Gastroesophageal sphincter (tissue), 4 donors: ENCODE results near the gene ARHGEF4. TPM values are rescaled to one million over a fixed set of nuclear protein-coding genes. Genes with fewer than 3 reads are reported as not detected.
A peak's percentile ranks its signal among the peaks of the same experiment; 100 is the strongest.

Source experiments
- ATAC-seq: fragments of 150-250 bp; one replicate; pipeline ENCODE4 v1.9.1; 2016; ENCODE audit warnings: mild to moderate bottlenecking, moderate library complexity
- H3K27ac ChIP-seq, 4 donors: fragments of 200-600 bp; sonication (generic) in 3 of 4; 1 replicate in 3 of 4; 2 replicates in 1 of 4; pipeline ENCODE4 v1.5.1; 2016 to 2019
- H3K27me3 ChIP-seq: fragments of 200-600 bp; sonication (generic); one replicate; pipeline ENCODE4 v1.5.1; 2019
- H3K36me3 ChIP-seq, 2 donors: fragments of 200-600 bp; sonication (generic); one replicate each; pipeline ENCODE4 v1.5.1; 2019; ENCODE audit warnings: control low read depth in 1 of 2
- H3K4me1 ChIP-seq, 3 donors: fragments of 200-600 bp; sonication (generic); 1 replicate in 2 of 3; 2 replicates in 1 of 3; pipeline ENCODE4 v1.5.1; 2016 to 2019; ENCODE audit warnings: control low read depth in 2 of 3
- H3K4me3 ChIP-seq, 2 donors: fragments of 200-600 bp; sonication (generic); one replicate each; pipeline ENCODE4 v1.5.1; 2019; ENCODE audit warnings: mild to moderate bottlenecking in 1 of 2, moderate library complexity in 1 of 2
- H3K9me3 ChIP-seq, 3 donors: fragments of 200-600 bp; sonication (generic); one replicate each; pipeline ENCODE4 v1.5.1; 2017 to 2019; ENCODE audit warnings: control low read depth in 2 of 3
- EP300 ChIP-seq: sonication (generic); formaldehyde crosslinking; IDR thresholded peaks from one replicate; pipeline ENCODE4 v1.6.1; 2017; ENCODE audit warnings: antibody characterized with exemption, mild to moderate bottlenecking
- POLR2A ChIP-seq, 2 donors: fragments of 450-650 bp; IDR thresholded peaks; one replicate each; pipeline ENCODE4 v1.6.1; 2017; ENCODE audit warnings: antibody characterized with exemption in 2 of 2, mild to moderate bottlenecking in 2 of 2, moderate library complexity in 1 of 2
- POLR2AphosphoS5 ChIP-seq: sonication (generic); formaldehyde crosslinking; IDR thresholded peaks from one replicate; pipeline ENCODE4 v1.6.1; 2017; ENCODE audit warnings: antibody characterized with exemption
- WGBS, 2 donors: methylation state at CpG; one replicate each; pipeline ENCODE4 v1.1.5; 2018; ENCODE audit warnings: low coverage in 1 of 2; 5-methylcytosine and 5-hydroxymethylcytosine counted together
- total RNA-seq, 4 donors: library from RNA; depleted of rRNA; stranded (reverse); fragments of >200 nt; gene quantifications; one replicate each; pipeline ENCODE4 v1.1.0, GENCODE V29; 2016
- TF ChIP-seq, protein P1 (sequence below), 4 experiments: fragments of 200-600 bp in 2 of 4; fragments of 450-650 bp in 2 of 4; sonication (generic) in 1 of 4; IDR thresholded peaks; one replicate each; pipeline ENCODE4 v1.5.1; 2017 to 2019; ENCODE audit warnings: antibody characterized with exemption in 4 of 4, mild to moderate bottlenecking in 2 of 4, moderate library complexity in 2 of 4

ARHGEF4 gene
- total RNA-seq, 4 donors from 2014 or later: 15.9 to 59.5 (median 21.8) TPM

DNA sequence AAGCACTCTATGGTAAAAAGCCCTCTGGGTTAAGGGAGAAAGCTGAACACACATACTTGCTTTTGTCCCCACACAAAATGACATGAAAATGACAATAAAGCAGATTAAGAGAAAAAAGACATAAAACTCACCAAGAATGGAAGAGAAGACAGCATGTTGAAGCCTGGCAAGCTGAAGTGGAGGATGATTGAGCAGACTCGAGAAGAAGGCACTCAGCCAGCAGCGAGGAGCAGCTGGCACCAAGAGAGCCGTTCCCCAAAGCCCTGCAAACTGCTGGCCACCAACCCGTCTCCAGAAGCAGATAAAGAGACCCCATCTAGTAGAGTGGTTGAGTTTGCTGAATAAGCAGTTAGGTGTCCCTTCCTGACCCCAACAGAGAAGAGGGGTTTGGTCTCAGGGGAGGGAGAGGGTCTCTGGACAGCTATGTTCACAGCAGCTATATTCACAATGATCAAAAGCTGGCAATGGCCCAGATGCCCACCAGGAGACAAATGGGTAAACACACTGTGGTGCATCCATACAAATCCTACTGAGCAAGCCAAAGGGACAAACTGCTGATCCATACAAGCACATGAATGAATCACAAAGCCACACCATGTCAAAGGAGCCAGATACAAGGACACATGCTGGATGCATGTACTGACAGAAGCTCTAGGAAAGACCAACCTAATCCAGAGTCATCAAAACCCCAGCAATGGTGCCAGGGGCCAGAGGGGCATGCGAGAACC lies 219.7 kb downstream of the ARHGEF4 start:
- Histone ChIP-seq H3K36me3 (peaks cover 0 to 65% of the 10 kb centered on the region in 2 donors), H3K4me1 (peaks cover 0 to 52% (median 5%) of the 10 kb centered on the region in 3 donors), H3K9me3 (no peaks in the 10 kb centered on the region), H3K27ac (peak overlapping the region in 3 of 4 donors; percentile 37 to 76 (median 48)), H3K27me3 (no peaks in the 10 kb centered on the region), H3K4me3 (no peak overlapping the region)
- ATAC-seq: no peak
- TF ChIP-seq, protein P1, sequence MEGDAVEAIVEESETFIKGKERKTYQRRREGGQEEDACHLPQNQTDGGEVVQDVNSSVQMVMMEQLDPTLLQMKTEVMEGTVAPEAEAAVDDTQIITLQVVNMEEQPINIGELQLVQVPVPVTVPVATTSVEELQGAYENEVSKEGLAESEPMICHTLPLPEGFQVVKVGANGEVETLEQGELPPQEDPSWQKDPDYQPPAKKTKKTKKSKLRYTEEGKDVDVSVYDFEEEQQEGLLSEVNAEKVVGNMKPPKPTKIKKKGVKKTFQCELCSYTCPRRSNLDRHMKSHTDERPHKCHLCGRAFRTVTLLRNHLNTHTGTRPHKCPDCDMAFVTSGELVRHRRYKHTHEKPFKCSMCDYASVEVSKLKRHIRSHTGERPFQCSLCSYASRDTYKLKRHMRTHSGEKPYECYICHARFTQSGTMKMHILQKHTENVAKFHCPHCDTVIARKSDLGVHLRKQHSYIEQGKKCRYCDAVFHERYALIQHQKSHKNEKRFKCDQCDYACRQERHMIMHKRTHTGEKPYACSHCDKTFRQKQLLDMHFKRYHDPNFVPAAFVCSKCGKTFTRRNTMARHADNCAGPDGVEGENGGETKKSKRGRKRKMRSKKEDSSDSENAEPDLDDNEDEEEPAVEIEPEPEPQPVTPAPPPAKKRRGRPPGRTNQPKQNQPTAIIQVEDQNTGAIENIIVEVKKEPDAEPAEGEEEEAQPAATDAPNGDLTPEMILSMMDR (IDR thresholded peaks at IDR 0.05): no peak
- no peak for TF ChIP-seq POLR2AphosphoS5
- TF ChIP-seq POLR2A (IDR thresholded peaks at IDR 0.05): no peak
- no peak for TF ChIP-seq EP300
- WGBS, 2 donors: 6 to 47% methylated on average over 2 to 5 of the region's 5 CpGs

DNA sequence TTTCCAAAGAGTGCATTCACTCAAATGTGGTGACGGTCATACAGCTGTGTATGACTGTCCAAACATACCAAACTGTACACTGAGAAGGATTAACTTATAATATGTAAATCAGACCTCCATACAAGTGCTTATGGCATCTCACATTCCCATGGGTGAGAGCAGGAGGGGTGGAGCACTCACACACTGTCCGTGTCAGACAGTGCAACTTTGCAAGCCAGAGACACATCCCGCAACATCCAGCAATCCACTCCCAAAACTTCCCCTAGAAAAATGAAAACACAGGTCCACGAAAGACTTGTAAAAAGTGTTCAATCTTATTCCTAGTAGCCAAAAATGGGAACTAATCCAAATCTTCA lies 220.2 kb downstream of the ARHGEF4 start:
- Histone ChIP-seq H3K4me3 (no peak overlapping the region), H3K27ac (peak overlapping the region in 1 of 4 donors; percentile 48), H3K4me1 (peaks cover 0 to 57% (median 5%) of the 10 kb centered on the region in 3 donors), H3K9me3 (no peaks in the 10 kb centered on the region), H3K27me3 (no peaks in the 10 kb centered on the region), H3K36me3 (peaks cover 0 to 60% of the 10 kb centered on the region in 2 donors)
- no peak for ATAC-seq
- 55 to 66% methylated on average over 3 to 4 of the region's 4 CpGs for WGBS, 2 donors
- TF ChIP-seq EP300 (no peak), POLR2AphosphoS5 (no peak), POLR2A (IDR thresholded peaks at IDR 0.05) (no peak)
- TF ChIP-seq, protein P1 (IDR thresholded peaks at IDR 0.05): no peak

DNA sequence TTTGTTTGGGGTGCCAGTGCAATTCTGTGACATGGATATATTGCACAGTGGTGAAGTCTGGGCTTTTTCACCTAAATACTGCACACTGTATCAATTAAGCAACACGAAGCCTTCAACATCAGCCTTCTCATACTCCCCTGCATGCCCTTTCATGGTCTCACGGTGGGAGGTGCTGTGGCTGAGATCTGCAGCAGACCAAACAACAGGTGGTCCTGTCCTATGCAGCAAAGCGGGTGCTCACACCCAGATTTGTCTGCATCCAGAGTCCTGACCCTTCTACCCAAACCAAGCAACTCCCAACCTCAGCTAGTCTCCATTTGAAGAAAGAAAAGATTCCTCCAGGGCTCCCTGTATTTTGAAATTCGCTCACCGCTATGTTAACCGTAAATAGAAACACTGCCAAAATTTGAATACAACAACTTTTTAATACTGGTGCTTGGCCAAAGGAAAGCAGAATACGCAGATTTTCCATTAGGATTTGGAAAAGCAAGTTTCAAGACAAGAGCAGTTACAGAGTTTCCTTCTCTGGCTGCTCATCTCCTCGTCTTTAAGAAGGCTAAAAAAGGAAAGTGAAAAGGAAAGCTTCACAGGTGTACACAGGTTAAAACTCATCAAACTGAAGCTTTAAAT lies 221.6 kb downstream of the ARHGEF4 start:
- Histone ChIP-seq H3K27ac (no peak overlapping the region), H3K4me1 (peaks cover 0 to 63% (median 5%) of the 10 kb centered on the region in 3 donors), H3K27me3 (no peaks in the 10 kb centered on the region), H3K4me3 (no peak overlapping the region), H3K9me3 (no peaks in the 10 kb centered on the region), H3K36me3 (peaks cover 0 to 53% of the 10 kb centered on the region in 2 donors)
- TF ChIP-seq EP300 (no peak), POLR2AphosphoS5 (no peak), POLR2A (IDR thresholded peaks at IDR 0.05) (no peak)
- TF ChIP-seq, protein P1 (IDR thresholded peaks at IDR 0.05): no peak
- 34 to 63% methylated on average over 4 to 8 of the region's 8 CpGs for WGBS, 2 donors
- ATAC-seq: no peak

DNA sequence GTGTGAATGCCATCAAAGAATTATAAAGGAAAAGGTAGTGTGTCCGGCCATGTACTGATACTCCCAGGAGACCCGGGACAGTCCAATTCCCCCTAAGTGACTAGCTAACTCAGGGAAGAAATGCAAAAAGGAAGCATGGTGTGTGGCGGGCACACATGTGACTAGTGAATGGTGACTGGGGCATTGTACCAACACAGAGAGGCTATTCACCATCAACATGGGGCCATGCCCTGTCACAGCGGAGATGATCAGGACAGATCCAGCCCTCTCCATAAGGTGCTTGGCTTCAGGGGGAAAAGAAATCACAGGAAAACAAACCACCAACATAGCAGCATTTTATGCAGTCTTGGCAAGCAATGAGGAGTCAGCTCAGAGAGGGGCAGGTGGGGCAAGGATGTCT lies 222.2 kb downstream of the ARHGEF4 start:
- Histone ChIP-seq H3K36me3 (peaks cover 0 to 47% of the 10 kb centered on the region in 2 donors), H3K27ac (no peak overlapping the region), H3K27me3 (no peaks in the 10 kb centered on the region), H3K4me1 (peaks cover 0 to 68% (median 5%) of the 10 kb centered on the region in 3 donors), H3K9me3 (no peaks in the 10 kb centered on the region), H3K4me3 (no peak overlapping the region)
- no peak for ATAC-seq
- WGBS, 2 donors: 43 to 88% methylated on average over 3 to 4 of the region's 4 CpGs
- no peak for TF ChIP-seq POLR2A (IDR thresholded peaks at IDR 0.05)
- TF ChIP-seq, protein P1 (IDR thresholded peaks at IDR 0.05): no peak
- no peak for TF ChIP-seq EP300
- TF ChIP-seq POLR2AphosphoS5: no peak
